Coronary artery (tissue), 2 donors: ENCODE data around the gene RRBP1.

ENCODE experiments used
- DNase-seq: peaks from one replicate; pipeline ENCODE4 v3.0.0-alpha.2; 2017; ENCODE audit warnings: low spot score
- H3K27ac ChIP-seq, 2 donors: fragments of 200-600 bp; sonication (generic); one replicate each; pipeline ENCODE4 v1.5.1; 2016 to 2019
- H3K4me3 ChIP-seq: fragments of 200-600 bp; sonication (generic); 2 replicates; pipeline ENCODE4 v1.5.1; 2016; ENCODE audit warnings: mild to moderate bottlenecking, moderate library complexity
- CTCF ChIP-seq: fragments of 200-600 bp; sonication (generic); IDR thresholded peaks from one replicate; pipeline ENCODE4 v1.5.1; 2019; ENCODE audit warnings: antibody characterized with exemption

RRBP1 gene

DNA sequence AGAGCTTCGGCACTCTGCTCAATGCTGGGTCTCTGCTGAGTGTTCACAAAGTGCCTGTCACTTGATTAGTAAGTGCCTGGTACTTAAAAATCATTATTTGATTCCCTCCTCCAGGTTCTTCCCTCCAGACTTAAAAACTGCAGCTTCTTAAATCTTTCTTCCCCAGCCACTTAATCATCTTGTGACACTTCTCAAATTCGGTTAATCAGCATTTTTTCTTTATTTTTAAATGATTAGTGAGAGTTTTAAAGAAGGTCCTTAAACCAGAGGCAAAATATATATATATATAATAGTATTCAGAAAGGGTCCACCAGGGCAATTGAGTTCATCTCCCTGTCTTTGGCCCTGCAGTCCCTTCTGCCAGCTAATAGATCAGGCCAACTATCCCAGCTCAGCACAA lies 9.7 kb upstream of the RRBP1 start:
- no peak for DNase-seq
- no peak overlapping the region for H3K27ac ChIP-seq
- no peak for TF ChIP-seq CTCF
- no peak overlapping the region for H3K4me3 ChIP-seq

DNA sequence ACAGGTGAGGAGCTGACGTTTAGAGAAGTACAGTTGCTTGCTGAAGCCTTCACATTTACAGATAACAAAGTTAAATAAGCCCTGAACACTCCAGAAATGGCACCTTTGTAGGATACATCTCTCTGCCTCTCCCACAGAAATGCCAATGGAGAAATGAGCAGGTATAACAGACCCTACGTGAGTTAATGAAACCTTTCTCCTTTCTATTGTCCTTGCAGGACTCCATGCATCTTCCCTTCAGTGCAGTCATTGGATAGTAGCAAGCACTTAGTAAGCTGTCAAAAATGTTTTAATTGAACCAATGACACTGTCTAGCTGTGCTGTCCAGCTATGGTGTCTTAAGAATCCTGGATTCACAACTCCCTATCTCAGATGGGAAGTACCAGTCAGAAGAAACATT lies 8.1 kb upstream of the RRBP1 start:
- no peak overlapping the region for H3K4me3 ChIP-seq
- no peak for TF ChIP-seq CTCF
- DNase-seq, result no peak
- H3K27ac ChIP-seq, result no peak overlapping the region

DNA sequence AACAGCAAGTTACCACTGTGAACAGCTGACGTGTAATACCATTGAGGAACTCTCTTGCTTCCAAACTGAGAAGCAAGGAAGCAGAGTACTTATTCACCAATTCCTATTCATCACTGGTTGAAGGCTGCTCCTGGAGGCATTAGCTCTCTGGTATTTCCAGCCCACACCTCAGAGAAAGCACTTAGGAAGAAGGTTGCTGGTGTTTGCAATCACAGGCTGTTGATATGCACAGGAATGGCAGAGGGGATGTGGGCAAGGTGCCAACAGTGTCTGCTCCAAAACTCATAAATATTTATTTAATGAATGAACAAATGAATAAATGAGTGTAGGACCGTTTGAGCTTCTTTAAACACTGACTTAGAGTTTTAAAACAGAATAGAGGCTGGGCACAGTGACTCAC lies 6.9 kb upstream of the RRBP1 start:
- H3K4me3 ChIP-seq, result no peak overlapping the region

GRCh38 chr20:17687800-17688199 lies 5.8 kb upstream of the RRBP1 start:
- TF ChIP-seq CTCF, result no peak
- DNase-seq, result peak; percentile 45
- H3K27ac ChIP-seq, result no peak overlapping the region
- no peak overlapping the region for H3K4me3 ChIP-seq

More for the DNA sequence above, 6.9 kb upstream of the RRBP1 start:
- TF ChIP-seq CTCF, result no peak
- no peak for DNase-seq
- no peak overlapping the region for H3K27ac ChIP-seq

DNA sequence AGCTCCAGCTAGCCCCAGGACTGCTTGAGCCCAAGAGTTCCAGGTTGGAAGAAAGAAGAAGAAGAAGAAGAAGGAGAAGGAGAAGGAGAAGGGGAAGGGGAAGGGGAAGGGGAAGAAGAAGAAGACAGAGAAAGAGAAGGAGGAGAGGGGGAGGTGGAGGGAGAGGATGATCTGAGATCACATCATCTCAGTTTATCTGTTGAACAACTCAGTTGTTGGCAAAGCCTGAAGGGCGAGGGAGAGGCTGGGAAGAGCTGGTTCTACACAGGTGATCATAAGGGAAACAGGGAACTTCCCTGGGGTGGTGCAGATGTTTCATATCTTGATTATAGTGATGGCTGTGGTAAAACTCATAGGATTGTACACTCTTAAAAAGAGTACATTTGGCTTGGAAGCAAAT lies 3.1 kb upstream of the RRBP1 start:
- H3K4me3 ChIP-seq, result no peak overlapping the region
- no peak overlapping the region for H3K27ac ChIP-seq
- TF ChIP-seq CTCF, result no peak
- DNase-seq, result no peak

DNA sequence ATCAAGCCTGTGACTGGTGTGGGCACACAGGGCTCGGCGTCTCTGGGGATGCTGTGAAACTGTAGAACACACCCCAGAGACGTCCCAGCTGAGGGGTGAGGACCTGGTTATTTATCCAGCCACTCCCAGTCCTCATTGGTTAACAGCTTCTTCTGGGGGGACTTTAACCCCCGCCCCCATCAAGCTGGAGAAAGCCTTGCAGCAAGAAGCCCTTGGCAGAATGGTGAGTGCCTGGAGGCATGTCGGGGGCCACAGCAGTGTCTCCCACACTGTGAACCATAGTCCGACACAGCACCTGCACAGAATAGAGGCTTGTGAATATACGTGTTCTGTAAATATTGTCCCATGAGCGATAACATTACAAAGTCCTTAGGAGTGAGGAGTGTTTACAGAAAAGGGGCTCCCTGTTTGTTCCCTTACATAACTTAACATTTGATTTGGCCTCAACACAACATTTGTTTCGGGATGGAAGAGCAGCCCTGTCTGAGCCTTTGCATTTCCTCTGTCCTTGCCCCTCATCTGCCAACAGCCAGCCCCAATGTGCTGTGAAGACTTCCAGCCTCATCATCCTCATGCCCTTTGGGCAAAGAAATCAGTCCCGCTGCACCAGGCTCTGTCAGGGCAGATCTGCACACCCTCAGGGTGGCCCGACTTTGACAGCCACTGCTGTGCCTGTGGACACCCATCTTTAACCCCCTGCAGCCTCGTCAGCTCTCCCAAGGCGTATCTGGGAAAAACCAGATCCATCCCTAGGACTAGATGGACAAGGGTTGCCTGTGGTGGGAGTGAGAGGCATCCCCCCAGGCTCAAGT lies 2.2 kb upstream of the RRBP1 start:
- Histone ChIP-seq H3K27ac (no peak overlapping the region), H3K4me3 (no peak overlapping the region)
- no peak for TF ChIP-seq CTCF
- peak; percentile 72 for DNase-seq
